Right ventricle myocardium inferior (tissue), 1 donor: ENCODE data around the gene CHRNB1. TPM values are rescaled to one million over a fixed set of nuclear protein-coding genes. Genes with fewer than 3 reads are reported as not detected.

Experiments
- ATAC-seq: fragments of 200-7000 bp; cut with Tn5 transposase; one replicate; pipeline ENCODE4 v1.9.1; 2020; ENCODE audit warnings: mild to moderate bottlenecking, moderate library complexity
- DNase-seq: peaks from one replicate; pipeline ENCODE4 v3.0.0; 2021; ENCODE audit errors: missing footprints
- intact Hi-C: fragments of 100-400 bp; cut with DNase I; formaldehyde crosslinking; loops from one replicate; pipeline ENCODE4 v1.11.0; 2022
- total RNA-seq: library from RNA; stranded (reverse); fragmentation: NEBNext Ultra II Directional; extraction: Animal tissue kit (Norgen Biotek cat#: 25700); gene quantifications from one replicate; pipeline ENCODE4 v1.2.1, GENCODE V29; 2021
- donor health status: DM: no; HTN: yes; CAD: no; lungs with severe emphysema.

CHRNB1 gene
- total RNA-seq, 1 donor from 2014 or later = 11.8 TPM

GRCh38 chr17:7435676-7436555 lies 8.9 kb upstream of the CHRNB1 start:
- DNase-seq = peak; percentile 83
- intact Hi-C loops = loop anchor here (2.0 to 5.0 kb wide), 5 partner anchors 31 to 151 kb away; partner anchors contain the start of genes SENP3, TMEM256 and ZBTB4
- no peak for ATAC-seq

DNA sequence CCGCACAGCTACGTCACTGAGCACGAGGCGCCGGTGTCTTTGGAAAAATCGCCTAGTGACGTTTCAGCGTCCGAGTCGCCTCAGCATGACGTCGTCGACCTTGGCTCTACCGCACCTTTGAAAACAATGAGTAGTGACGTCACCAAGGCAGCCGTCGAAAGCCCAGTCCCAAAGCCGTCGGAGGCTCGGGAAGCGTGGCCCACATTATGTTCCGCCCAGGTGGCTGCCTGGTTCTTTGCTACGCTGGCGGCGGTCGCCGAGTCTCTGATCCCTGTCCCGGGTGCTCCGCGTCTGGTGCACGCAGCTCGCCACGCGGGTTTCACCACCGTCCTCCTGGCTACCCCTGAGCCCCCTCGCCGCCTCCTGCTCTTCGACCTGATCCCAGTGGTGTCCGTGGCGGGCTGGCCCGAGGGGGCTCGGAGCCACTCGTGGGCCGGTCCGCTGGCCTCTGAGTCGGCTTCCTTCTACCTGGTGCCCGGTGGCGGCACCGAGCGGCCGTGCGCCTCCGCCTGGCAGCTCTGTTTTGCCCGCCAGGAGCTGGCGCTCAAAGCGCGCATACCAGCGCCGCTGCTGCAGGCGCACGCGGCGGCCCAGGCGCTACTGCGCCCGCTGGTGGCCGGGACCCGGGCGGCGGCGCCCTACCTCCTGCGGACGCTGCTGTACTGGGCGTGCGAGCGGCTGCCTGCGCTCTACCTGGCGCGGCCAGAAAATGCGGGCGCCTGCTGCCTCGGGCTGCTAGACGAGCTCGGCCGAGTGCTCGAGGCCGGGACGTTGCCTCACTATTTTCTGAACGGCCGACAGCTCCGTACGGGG lies 8.1 kb upstream of the CHRNB1 start:
- DNase-seq = peak; percentile 92
- peak; percentile 75 for ATAC-seq
- intact Hi-C loops = loop anchor here (2.0 to 5.0 kb wide), 4 partner anchors 42 to 151 kb away; partner anchors contain the start of genes SENP3 and ZBTB4

DNA sequence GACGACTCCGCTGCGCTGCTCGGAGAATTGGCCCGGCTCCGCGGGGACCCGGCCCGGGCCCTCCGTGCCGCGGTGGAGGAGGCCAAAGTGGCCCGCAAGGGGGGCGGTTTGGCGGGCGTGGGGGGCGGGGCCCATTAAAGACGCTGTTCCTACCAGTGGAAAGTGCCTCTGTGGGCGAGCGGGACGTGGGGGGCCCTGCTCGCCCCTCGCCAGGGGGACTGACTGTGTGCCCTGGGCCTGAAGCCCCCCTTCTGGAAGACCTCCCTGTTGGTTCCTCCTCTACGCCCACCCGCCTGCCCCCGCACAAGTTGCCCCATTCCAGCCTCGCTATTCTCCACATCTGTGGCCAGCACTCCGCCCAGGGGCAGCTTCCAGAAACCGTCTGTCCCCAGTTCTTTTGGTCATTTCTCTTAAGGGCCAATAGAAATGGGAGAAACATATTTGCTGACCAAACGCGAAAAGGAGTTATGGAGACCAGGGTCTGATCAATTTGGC lies 7.4 kb upstream of the CHRNB1 start:
- intact Hi-C loops = loop anchor here (2.0 to 5.0 kb wide), 4 partner anchors 41 to 150 kb away; partner anchors contain the start of genes SENP3 and ZBTB4
- DNase-seq = no peak
- ATAC-seq = no peak

GRCh38 chr17:7437950-7438614 lies 6.8 kb upstream of the CHRNB1 start:
- ATAC-seq (peak; percentile 29), DNase-seq (peak; percentile 94)
- intact Hi-C loops = loop anchor here (2.0 to 5.0 kb wide), 5 partner anchors 41 to 149 kb away; partner anchors contain the start of genes POLR2A, SENP3 and ZBTB4

- intact Hi-C loops = loop anchor here (2.0 to 5.0 kb wide), 2 partner anchors 46 to 148 kb away; partner anchors contain the start of gene POLR2A
- DNase-seq (no peak), ATAC-seq (no peak)
These were observed 6.0 kb upstream of the CHRNB1 start for GRCh38 chr17:7438656-7439460.

GRCh38 chr17:7439462-7440112 lies 5.3 kb upstream of the CHRNB1 start, which contains the start of gene FGF11:
FGF11 (plus strand) TSS chr17:7439512; CDS start chr17:7439621, 109 bp downstream.
- DNase-seq (no peak), ATAC-seq (no peak)
- intact Hi-C loops = loop anchor here (2.0 to 5.0 kb wide), 2 partner anchors 45 to 148 kb away; partner anchors contain the start of gene POLR2A

GRCh38 chr17:7440113-7440833 lies 4.6 kb upstream of the CHRNB1 start:
- ATAC-seq (peak; percentile 6), DNase-seq (peak; percentile 84)
- intact Hi-C loops = no loop called here

DNA sequence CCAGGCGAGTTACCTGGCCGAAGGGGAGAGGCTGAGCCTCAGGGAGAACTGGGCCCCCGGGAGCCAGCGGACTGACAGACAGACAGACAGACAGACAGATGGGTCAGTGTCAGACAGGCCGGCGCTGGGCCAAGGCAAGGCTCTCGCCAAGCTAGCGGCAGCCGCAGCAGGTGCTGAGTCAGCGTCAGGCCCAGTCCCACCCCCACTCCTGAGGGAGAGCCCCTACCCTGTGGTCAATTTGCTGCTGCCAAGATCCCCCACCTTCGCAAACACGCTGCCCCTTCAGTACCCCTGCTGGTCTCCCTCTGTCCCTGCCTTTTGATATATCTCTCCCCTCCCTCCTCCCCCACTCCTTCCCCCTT lies 4.0 kb upstream of the CHRNB1 start:
- intact Hi-C loops = no loop called here
- ATAC-seq = no peak
- no peak for DNase-seq

GRCh38 chr17:7441266-7441665 lies 3.6 kb upstream of the CHRNB1 start:
- intact Hi-C loops = no loop called here
- no peak for ATAC-seq
- DNase-seq = no peak

- intact Hi-C loops = no loop called here
- ATAC-seq = no peak
- DNase-seq = no peak
These were observed 2.7 kb upstream of the CHRNB1 start for GRCh38 chr17:7442142-7442541.

DNA sequence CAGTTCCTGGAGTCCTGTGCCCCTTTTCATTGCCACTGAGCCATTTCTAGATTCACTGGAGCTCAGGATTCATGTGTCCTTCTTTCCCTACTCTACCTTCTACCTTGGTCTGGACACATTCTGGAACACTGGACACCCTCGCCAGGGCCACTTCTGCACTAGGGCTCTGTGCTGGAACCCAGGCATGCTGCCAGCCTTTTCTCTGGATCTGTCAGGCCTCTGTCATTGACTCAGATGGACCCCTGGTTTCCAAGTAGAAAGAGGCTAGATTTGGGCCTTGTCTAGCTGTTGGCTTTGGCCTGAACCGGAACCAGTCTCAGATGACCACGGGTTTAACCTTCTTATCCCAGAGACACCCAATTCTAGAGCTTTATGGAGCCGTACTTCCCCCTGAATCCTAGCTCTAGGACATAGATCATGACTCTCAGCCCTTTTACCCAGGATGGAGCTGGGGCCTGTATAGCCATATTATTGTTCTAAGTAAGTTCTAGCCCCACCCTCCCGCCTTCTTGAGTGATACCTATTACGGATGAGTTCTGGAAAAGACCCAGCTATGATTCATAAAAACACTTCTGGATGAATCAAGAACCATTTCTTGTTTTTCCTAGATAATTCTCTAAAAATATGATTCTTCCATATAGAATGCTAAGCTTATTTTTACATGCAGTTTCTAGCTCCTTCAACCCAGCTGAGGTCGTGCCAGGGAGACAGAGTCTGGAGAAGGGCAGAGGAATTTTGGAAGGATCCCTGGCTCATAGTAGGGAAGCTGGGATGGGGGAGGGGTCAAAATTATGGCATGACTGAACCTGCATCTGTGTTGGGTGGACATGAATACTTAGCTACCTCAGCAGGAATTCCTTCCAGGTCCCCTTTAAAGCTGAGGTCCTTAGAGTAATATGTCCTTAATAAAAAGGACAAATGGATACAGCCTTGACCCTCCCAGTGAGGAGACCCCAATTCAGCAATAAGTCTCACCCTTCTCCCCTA lies 1.1 kb upstream of the CHRNB1 start:
- no peak for ATAC-seq
- intact Hi-C loops = no loop called here
- DNase-seq = no peak

- DNase-seq (no peak), ATAC-seq (peak; percentile 27)
- intact Hi-C loops = no loop called here
These were observed 733 bp downstream of the CHRNB1 start for GRCh38 chr17:7445619-7445968.

DNA sequence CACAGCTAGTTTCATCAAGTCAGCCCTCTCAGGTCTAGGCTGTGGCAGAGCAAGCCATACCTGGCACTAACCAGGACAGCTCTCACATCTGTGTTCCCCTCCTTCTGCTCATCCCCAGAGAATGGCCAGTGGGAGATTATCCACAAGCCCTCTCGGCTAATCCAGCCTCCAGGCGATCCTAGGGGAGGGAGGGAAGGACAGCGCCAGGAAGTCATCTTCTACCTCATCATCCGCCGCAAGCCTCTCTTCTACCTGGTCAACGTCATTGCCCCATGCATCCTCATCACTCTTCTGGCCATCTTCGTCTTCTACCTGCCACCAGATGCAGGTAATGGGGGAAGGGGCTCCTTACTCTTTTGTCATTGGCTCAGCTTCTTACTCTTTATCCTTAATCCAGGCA lies 3.6 kb downstream of the CHRNB1 start:
- no peak for ATAC-seq
- intact Hi-C loops = no loop called here
- no peak for DNase-seq

- no peak for ATAC-seq
- intact Hi-C loops = no loop called here
These were observed 15.2 kb downstream of the CHRNB1 start for GRCh38 chr17:7459961-7460545.

More at GRCh38 chr17:7459961-7460545, 15.2 kb downstream of the CHRNB1 start:
- no peak for DNase-seq
